Nephron (organoid): ENCODE measurements around the gene SLX9.

ENCODE experiments used
- H3K27ac Mint-ChIP-seq, 3 experiments: 2 replicates each; pipeline ENCODE4 v1.8.0; 2020; ENCODE audit warnings: mixed read lengths in 3 of 3, mild to moderate bottlenecking in 2 of 3, moderate library complexity in 1 of 3
- H3K27me3 Mint-ChIP-seq: 2 replicates; pipeline ENCODE4 v1.8.0; 2021; ENCODE audit warnings: low read depth, mild to moderate bottlenecking, moderate library complexity, mixed read lengths
- H3K36me3 Mint-ChIP-seq: 2 replicates; pipeline ENCODE4 v1.8.0; 2020; ENCODE audit warnings: low read depth, mixed read lengths
- H3K4me1 Mint-ChIP-seq: 2 replicates; pipeline ENCODE4 v1.8.0; 2020; ENCODE audit warnings: mixed read lengths
- H3K4me3 Mint-ChIP-seq, 3 experiments: 2 replicates each; pipeline ENCODE4 v1.8.0; 2020; ENCODE audit warnings: mild to moderate bottlenecking in 3 of 3, mixed read lengths in 3 of 3, moderate library complexity in 2 of 3
- H3K9me3 Mint-ChIP-seq: 2 replicates; pipeline ENCODE4 v1.8.0; 2020; ENCODE audit warnings: mixed read lengths
- CTCF ChIP-seq, 3 experiments: fragments of 200-600 bp; sonication (generic); IDR thresholded peaks; one replicate each; pipeline ENCODE4 v1.5.0; 2021; ENCODE audit warnings: antibody characterized with exemption in 3 of 3; ENCODE audit not compliant: unreplicated experiment in 3 of 3

SLX9 gene

GRCh38 chr21:45016406-45017038 lies 76.7 kb downstream of the SLX9 start:
- no peaks in the 10 kb centered on the region for H3K9me3 Mint-ChIP-seq
- H3K4me1 Mint-ChIP-seq: peaks cover 41% of the 10 kb centered on the region
- H3K27me3 Mint-ChIP-seq: peaks cover 46% of the 10 kb centered on the region
- no peaks in the 10 kb centered on the region for H3K36me3 Mint-ChIP-seq
- peak overlapping the region in 2 of 3 experiments; percentile 17 to 32 for H3K27ac Mint-ChIP-seq
- peak overlapping the region; percentile 20 to 47 (median 30) for H3K4me3 Mint-ChIP-seq
- TF ChIP-seq CTCF (IDR thresholded peaks at IDR 0.05; ENCODE audit: unreplicated experiment in 3 of 3): no peak

- Mint-ChIP-seq H3K4me3 (peak overlapping the region; percentile 83 to 85 (median 85)), H3K36me3 (no peaks in the 10 kb centered on the region), H3K9me3 (peaks cover 2% of the 10 kb centered on the region), H3K4me1 (peaks cover 40% of the 10 kb centered on the region), H3K27ac (peak overlapping the region; percentile 32 to 77 (median 64)), H3K27me3 (peaks cover 52% of the 10 kb centered on the region)
- no peak for TF ChIP-seq CTCF (IDR thresholded peaks at IDR 0.05; ENCODE audit: unreplicated experiment in 3 of 3)
These were observed 77.5 kb downstream of the SLX9 start for GRCh38 chr21:45017039-45017960.

- peaks cover 53% of the 10 kb centered on the region for H3K27me3 Mint-ChIP-seq
These were observed 78.6 kb downstream of the SLX9 start for GRCh38 chr21:45018131-45019075.

GRCh38 chr21:45019076-45019886 lies 79.5 kb downstream of the SLX9 start:
- peaks cover 30% of the 10 kb centered on the region for H3K4me1 Mint-ChIP-seq

More at GRCh38 chr21:45018131-45019075, 78.6 kb downstream of the SLX9 start:
- peaks cover 10% of the 10 kb centered on the region for H3K9me3 Mint-ChIP-seq
- H3K27ac Mint-ChIP-seq: peak overlapping the region in 1 of 3 experiments; percentile 77
- peaks cover 32% of the 10 kb centered on the region for H3K4me1 Mint-ChIP-seq
- H3K4me3 Mint-ChIP-seq: peak overlapping the region; percentile 83 to 85 (median 85)
- no peak for TF ChIP-seq CTCF (IDR thresholded peaks at IDR 0.05; ENCODE audit: unreplicated experiment in 3 of 3)
- H3K36me3 Mint-ChIP-seq: peaks cover under 1% of the 10 kb centered on the region

More at GRCh38 chr21:45019076-45019886, 79.5 kb downstream of the SLX9 start:
- no peak for TF ChIP-seq CTCF (IDR thresholded peaks at IDR 0.05; ENCODE audit: unreplicated experiment in 3 of 3)
- Mint-ChIP-seq H3K4me3 (peak overlapping the region; percentile 38 to 58 (median 53)), H3K36me3 (peaks cover 6% of the 10 kb centered on the region), H3K9me3 (peaks cover 15% of the 10 kb centered on the region), H3K27ac (no peak overlapping the region), H3K27me3 (peaks cover 53% of the 10 kb centered on the region)
